Measurements from ENCODE around the gene LAMC3.
"Not testable (repeated sequence)": the region's sequence is repeated elsewhere in the genome, so short reads cannot be mapped to it uniquely, and the experiment has no call there.

The LAMC3 gene

DNA sequence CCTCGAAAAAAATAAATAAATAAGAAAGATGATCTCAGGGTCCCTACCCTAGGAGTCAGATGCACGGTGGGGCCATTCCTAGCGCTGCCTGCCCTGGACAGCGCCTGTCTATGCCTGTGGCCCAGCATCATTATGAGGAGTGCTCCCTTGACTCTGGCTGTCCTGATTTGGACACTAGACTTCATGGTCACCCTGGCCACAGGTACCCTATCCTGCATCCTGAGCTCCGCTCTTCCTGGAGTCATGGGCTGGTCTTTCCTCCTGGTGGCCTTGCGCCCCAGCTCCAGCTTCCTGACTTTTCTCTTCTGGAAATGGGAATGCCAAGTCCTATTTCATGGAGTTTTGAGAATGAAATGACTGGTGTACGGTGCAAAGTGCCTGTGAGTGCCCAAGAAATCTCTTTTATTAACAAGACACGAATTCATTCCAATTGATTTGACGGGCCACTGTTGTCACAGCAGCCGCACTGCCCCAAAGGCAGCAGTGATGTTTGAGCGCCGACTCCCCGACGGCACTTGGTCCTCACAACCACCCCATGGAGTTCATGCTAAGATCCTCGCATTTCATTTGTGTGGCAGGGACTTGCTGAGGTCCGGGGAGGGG lies 86.8 kb downstream of the LAMC3 start:
- DNase-seq (ENCODE audit: low read depth in 1 of 2, low spot score in 1 of 2) = no peak

DNA sequence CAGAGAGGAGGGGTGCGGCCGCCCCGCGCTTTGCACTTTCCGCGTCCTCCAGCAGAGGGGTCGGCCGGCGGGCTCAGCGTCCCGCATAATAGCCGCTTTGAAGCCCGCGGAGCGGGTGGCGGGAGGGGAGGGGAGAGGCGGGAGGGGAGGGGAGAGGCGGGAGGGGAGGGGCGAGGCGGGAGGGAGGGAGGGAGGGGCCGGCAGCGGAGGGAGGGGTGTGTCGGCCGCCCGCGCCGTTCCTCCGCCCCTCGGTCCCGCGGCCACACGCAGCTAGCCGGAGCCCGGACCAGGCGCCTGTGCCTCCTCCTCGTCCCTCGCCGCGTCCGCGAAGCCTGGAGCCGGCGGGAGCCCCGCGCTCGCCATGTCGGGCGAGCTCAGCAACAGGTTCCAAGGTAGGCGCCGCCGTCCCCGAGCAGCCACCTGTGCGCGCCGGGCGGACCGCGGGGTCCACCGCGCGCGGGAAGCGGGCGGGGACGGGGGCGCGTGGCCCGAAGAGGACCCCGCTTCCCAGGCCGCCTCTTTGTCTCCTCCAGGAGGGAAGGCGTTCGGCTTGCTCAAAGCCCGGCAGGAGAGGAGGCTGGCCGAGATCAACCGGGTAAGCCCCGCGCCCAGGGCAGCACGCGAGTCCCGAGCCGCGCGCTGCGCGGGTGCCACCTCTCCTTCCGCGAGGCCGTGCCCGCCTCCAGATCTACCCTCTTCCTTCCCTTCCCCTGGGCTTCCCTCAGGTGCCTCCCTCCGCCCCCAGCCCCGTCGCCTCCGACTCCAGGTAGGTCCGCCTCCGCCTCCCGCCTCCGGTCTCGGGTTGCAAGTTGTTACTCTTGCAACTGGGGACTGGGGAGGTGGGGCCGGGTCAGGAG lies 87.5 kb downstream of the LAMC3 start, which contains the start of gene AIF1L:
Gene AIF1L (plus strand): TSS at position 263 of the 857 bp plus-strand sequence. CDS start 99 bp downstream, at position 362.
- no peak for DNase-seq (ENCODE audit: low read depth in 1 of 2, low spot score in 1 of 2)

DNA sequence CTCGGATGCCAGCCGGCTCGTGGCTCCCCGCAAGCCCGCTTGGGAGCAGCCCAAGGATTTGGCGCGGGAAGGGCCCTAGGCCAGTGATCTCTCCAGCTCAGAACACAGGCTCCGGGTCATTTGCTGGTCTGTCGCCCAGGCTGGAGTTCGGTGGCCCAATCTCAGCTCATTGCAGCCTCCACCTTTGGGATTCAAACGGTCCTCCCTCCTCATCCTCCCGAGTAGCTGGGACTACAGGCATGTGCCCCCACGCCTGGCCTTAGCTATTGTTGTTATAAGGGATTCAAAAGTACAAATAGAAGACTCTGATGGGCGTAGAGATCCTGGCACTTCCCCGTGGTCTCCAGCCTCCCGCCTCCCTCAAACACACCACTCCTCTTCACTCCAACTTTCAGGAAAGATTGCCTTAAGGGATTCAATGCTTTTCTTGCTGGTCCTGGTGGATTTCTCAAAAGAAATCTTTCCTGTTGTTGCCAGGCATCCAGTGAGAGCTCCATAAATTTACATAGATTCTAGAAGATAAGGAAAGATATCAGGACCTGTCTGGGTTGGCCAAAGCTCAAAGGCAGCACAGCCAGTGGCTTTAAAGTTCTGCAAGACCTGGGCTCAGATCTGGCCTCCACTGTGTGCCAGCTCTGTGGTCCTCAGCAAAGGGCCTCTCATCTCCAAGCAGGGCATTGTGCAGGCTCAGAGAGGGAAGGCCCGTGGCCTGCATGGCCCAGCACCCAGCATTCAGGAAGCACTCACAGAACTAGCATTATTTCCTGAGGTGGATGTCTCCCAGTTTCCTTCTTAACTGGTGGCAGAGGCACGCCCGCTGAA lies 88.4 kb downstream of the LAMC3 start:
- no peak for DNase-seq (ENCODE audit: low read depth in 1 of 2, low spot score in 1 of 2)

GRCh38 chr9:131097948-131098278 lies 88.9 kb downstream of the LAMC3 start:
- DNase-seq (ENCODE audit: low read depth in 1 of 2, low spot score in 1 of 2) = no peak

GRCh38 chr9:131098391-131099101 lies 89.6 kb downstream of the LAMC3 start:
- no peak for DNase-seq (ENCODE audit: low read depth in 1 of 2, low spot score in 1 of 2)

- no peak for DNase-seq (ENCODE audit: low read depth in 1 of 2, low spot score in 1 of 2)
Measured at GRCh38 chr9:131099102-131099606, 90.2 kb downstream of the LAMC3 start.

DNA sequence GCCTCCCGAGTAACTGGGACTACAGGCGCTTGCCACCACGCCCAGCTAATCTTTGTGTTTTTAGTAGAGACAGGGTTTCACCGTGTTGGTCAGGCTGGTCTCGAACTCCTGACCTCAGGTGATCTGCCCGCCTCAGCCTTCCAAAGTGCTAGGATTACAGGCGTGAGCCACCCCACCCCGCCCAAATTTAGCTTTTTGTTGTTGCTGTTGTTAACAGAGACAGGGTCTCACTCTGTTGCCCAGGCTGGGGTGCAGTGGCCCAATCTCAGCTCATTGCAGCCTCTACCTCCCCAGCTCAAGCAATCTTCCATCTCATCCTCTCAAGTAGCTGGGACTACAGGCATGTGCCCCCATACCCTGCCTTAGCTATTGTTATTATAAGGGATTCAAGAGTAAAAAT lies 90.9 kb downstream of the LAMC3 start:
- DNase-seq (ENCODE audit: low read depth in 1 of 2, low spot score in 1 of 2) = not testable (repeated sequence)

- no peak for DNase-seq (ENCODE audit: low read depth in 1 of 2, low spot score in 1 of 2)
Measured at GRCh38 chr9:131100445-131100844, 91.5 kb downstream of the LAMC3 start.

- no peak for DNase-seq (ENCODE audit: low read depth in 1 of 2, low spot score in 1 of 2)
Measured at GRCh38 chr9:131101207-131101964, 92.4 kb downstream of the LAMC3 start.

DNA sequence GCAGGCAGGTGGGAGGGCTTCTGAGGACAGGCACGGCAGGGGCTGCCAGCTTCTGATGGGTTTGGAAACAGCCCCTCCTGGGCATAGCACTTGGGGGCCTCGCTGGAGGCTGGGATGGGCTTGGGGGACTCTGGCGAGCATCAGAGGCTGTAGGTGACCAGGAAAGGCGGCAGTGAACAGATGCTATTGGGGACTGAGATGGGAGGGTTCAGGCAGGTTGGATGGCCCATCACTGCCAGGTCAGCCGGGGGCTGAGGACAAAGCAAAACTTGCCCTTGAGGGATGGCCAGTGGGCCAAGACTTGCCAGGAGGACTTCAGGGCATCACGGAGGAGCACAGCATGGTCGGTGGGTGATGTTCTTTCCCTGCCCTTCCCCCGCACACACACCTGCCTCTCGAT lies 94.0 kb downstream of the LAMC3 start:
- DNase-seq (ENCODE audit: low read depth in 1 of 2, low spot score in 1 of 2) = no peak

- DNase-seq (ENCODE audit: low read depth in 1 of 2, low spot score in 1 of 2) = no peak
Measured at GRCh38 chr9:131103535-131103934, 94.6 kb downstream of the LAMC3 start.

- no peak for DNase-seq (ENCODE audit: low read depth in 1 of 2, low spot score in 1 of 2)
Measured at GRCh38 chr9:131104016-131104740, 95.2 kb downstream of the LAMC3 start.

DNA sequence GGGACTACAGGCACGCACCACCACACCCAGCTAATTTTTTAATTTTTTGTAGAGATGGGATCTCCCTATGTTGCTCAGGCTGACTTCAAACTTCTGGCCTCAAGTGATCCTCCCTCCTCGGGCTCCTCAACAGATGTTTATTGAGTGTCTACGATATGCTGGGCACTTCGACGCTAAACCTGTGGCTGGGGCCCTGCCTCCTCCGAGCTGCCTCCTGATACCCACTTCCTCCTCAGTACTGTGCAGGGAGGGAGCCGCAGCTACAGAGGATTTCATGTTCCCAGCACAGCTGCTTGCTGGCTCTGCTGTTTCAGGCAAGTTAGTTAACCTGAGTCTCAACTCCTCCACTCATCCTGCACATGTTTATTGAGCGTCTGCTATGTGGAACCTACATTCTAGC lies 97.0 kb downstream of the LAMC3 start:
- DNase-seq (ENCODE audit: low read depth in 1 of 2, low spot score in 1 of 2) = no peak

GRCh38 chr9:131107760-131108159 lies 98.8 kb downstream of the LAMC3 start:
- DNase-seq (ENCODE audit: low read depth in 1 of 2, low spot score in 1 of 2) = no peak

DNA sequence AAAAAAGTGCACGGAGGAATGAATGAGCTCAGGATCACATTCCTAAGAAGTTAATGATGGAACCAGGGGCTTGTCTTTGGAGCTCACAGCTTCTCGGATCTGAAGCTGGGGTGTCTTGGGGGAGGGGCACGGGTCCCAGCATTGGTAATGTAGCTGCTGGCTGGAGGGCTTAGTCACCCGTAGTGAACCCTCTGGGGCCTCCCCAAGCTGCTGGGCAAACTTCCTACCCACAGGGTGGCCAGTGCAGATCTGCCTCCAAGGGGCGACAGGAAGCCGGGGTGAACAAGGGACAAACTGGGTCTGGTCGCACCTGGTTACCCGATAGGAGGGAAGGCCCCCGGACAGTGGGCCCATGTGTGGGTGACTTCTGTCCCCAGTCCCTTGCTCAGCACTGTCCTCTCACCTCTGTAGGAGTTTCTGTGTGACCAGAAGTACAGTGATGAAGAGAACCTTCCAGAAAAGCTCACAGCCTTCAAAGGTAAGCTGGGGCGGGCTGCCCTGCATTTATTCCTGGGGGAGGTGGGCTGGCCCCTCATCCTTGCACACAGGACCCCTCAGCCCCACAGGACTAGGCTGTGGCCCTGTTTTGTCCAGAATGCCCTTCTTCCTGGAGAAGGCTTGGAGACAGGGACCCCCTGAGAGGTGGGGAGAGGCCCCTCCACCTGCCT lies 102.3 kb downstream of the LAMC3 start:
- no peak for DNase-seq (ENCODE audit: low read depth in 1 of 2, low spot score in 1 of 2)

DNA sequence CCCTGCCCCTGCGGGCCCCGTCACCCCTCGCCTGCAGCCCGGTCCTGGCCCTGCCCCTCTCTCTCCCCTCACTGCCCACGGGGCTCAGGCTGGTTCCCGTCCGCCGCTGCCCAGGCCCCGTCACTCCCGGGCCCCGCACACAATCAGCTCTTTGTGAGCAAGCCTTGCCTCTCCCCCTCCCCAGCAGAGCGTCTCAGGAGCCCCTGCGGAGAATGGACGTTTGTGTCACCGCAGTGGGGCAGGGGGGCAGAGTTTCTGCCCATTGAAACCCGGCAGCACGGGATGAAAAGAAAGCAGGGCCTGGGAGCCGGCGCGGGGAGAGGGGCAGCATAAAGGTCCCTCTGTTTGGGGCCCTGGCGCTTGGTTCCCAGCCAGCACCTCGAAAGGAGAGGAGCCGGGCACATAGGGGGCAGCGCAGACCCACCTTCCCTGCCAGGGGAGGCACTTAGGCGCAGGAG lies 102.9 kb downstream of the LAMC3 start:
- DNase-seq (ENCODE audit: low read depth in 1 of 2, low spot score in 1 of 2) = no peak

DNA sequence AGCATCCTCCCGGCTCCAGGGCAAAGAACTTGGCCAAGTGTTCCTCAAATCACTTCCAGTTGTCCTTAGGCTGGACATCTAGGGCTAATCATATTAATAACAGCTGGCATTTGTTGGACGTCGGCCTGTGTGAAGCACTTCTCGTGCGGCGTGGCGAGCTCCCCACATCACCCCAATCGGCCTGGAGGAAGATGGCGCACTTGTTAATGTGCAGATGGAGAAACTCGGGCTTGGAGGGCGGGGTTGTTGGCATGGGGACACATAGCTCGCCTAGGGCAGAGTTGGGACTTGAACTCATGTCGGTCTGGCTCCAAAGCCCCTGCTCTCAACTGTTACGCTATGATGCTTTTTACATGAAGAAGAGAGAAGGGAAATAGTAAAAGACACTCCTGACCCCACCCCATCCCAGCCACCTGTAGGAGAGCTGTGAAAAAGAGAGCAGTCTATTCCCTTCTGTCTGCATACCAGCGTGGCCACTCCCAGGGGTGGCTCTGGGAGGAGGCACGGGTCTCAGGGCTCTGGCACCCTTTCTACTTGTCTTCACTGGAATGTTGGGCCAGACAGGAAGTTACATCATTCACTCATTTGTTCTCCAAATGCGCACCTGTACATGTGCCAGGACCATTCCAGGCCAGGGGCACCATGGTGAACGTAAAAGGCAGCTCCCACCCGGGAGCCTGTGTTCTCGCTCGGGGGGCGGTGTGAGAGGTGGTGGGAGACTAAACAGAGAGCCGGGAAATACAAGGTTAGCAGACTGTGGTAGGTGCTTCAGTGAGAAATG lies 103.6 kb downstream of the LAMC3 start:
- no peak for DNase-seq (ENCODE audit: low read depth in 1 of 2, low spot score in 1 of 2)

- no peak for DNase-seq (ENCODE audit: low read depth in 1 of 2, low spot score in 1 of 2)
Measured at GRCh38 chr9:131113655-131114054, 104.7 kb downstream of the LAMC3 start.

All from activated CD4-positive, alpha-beta T cell treated with anti-CD3 and anti-CD28 coated beads, Interleukin-2, amount 50 U/mL, for 24 hours (primary cell).